ENCODE data around the gene ROCK2.

DNA sequence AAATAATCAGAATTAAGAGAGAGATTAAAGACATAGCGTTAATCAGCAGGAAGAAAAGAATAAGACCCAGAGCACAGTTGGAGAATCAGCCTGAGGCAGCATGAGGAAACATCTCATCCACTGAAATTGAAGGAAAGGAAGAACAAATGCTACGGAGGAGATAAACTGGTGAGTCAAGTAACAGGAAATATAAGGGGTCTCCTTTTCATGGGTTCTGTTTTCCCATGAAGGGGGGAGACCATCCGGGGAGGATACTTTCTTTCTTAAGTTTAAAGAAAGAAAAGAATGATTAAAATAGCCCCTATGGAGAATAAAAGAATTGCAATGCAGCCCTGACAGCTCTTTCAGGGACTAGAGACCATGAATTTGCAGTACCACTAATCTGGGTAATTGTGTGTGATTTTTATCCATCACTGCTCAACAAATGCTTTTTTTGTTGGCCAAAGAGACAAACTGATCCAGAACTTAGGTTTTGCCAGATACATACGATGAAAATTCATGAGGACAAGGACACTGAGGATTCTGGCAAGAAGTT is 17.7 kb downstream of the ROCK2 start:
- no peak for TF ChIP-seq RAD21 (IDR thresholded peaks at IDR 0.05)
- no peak for TF ChIP-seq CTCF (IDR thresholded peaks at IDR 0.05; ENCODE audit: low read depth, low read length, missing input control)
- no peak for TF ChIP-seq REST (IDR thresholded peaks at IDR 0.05)
- TF ChIP-seq ZBTB33 (IDR thresholded peaks at IDR 0.05): no peak
- no peak for TF ChIP-seq GABPA (IDR thresholded peaks at IDR 0.05 in 1 of 2, conservative IDR thresholded peaks at IDR 0.05 in 1 of 2)
- no peak for TF ChIP-seq TAF1 (conservative IDR thresholded peaks at IDR 0.05)
- TF ChIP-seq JUND (IDR thresholded peaks at IDR 0.05): no peak
- TF ChIP-seq SP1 (IDR thresholded peaks at IDR 0.05): no peak
- no peak for TF ChIP-seq EGR1 (IDR thresholded peaks at IDR 0.05; ENCODE audit: low read depth in 2 of 2)
- TF ChIP-seq YY1 (IDR thresholded peaks at IDR 0.05): no peak
- TF ChIP-seq, protein P1, sequence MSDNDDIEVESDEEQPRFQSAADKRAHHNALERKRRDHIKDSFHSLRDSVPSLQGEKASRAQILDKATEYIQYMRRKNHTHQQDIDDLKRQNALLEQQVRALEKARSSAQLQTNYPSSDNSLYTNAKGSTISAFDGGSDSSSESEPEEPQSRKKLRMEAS (IDR thresholded peaks at IDR 0.05): no peak
- no peak for TF ChIP-seq NR2F2 (IDR thresholded peaks at IDR 0.05)
